HepG2 (cell line): ENCODE results near the gene SNRNP200. TPM values are rescaled to one million over a fixed set of nuclear protein-coding genes. Genes with fewer than 3 reads are reported as not detected.

Source experiments
- ATAC-seq: fragments of 200-7000 bp; cut with Tn5 transposase; 3 replicates; pipeline ENCODE4 v1.9.1; 2020; ENCODE audit warnings: mild to moderate bottlenecking, moderate library complexity
- BruUV-seq: library from RNA; stranded (reverse); fragments of 400-500 nt; replicated peaks from 2 replicates; lab custom pipeline; 2021; lab: Mats Ljungman, UMichigan
- CTCF ChIA-PET: fragments of 300-600 bp; formaldehyde crosslinking; extraction: SDS; loops from one replicate; lab custom pipeline; 2021; ENCODE audit warnings: low total read pairs, inconsistent platforms, low intra/inter-chr PET ratio; lab: Yijun Ruan, JAX
- POLR2A ChIA-PET: fragments of 350-600 bp; sonication (Branson Sonifier 250); formaldehyde crosslinking; loops from one replicate; lab custom pipeline; 2020; ENCODE audit warnings: antibody characterized with exemption, inconsistent platforms; lab: Yijun Ruan, JAX
- DNase-seq: peaks from one replicate; pipeline ENCODE4 v3.0.0-alpha.2; 2015; ENCODE audit warnings: low spot score
- FAIRE-seq: peaks from 3 replicates; lab custom pipeline; 2011; peaks lifted over from hg19 to GRCh38; lab: Jason Lieb, UNC
- H2AFZ ChIP-seq: one replicate; pipeline ENCODE4 v1.6.1; 2011; ENCODE audit warnings: low read length, inconsistent platforms
- H3K27ac ChIP-seq: fragments of 300-600 bp; 3 replicates; pipeline ENCODE4 v1.8.0; 2011; ENCODE audit warnings: mixed run types, mild to moderate bottlenecking, mixed read lengths, low read length, inconsistent platforms; ENCODE audit not compliant: insufficient read depth; ENCODE audit errors: extremely low read length
- H3K27me3 ChIP-seq, 2 experiments: fragments of 200-600 bp in 1 of 2; 2 replicates in 1 of 2; 3 replicates in 1 of 2; pipeline versions ENCODE4 v1.6.0 to v1.8.0; 2011; ENCODE audit warnings: low read length in 2 of 2, mild to moderate bottlenecking in 2 of 2, moderate library complexity in 2 of 2, inconsistent platforms in 1 of 2; ENCODE audit not compliant: insufficient read depth in 2 of 2, control insufficient read depth in 1 of 2
- H3K36me3 ChIP-seq, 2 experiments: fragments of 200-600 bp in 1 of 2; replicated peaks in 1 of 2; 2 replicates in 1 of 2; 3 replicates in 1 of 2; pipeline versions ENCODE4 v1.5.1 to v1.8.0; 2011; ENCODE audit warnings: low read length in 2 of 2, inconsistent platforms in 1 of 2; ENCODE audit not compliant: insufficient read depth in 2 of 2, control insufficient read depth in 1 of 2
- H3K4me1 ChIP-seq: 2 replicates; pipeline ENCODE4 v1.5.1; 2012; ENCODE audit warnings: low read length, inconsistent platforms; ENCODE audit not compliant: insufficient read depth
- H3K4me2 ChIP-seq: 2 replicates; pipeline ENCODE4 v1.6.0; 2011; ENCODE audit warnings: low read depth, low read length, inconsistent platforms
- H3K4me3 ChIP-seq, 3 experiments: fragments of 200-600 bp in 1 of 3; sonication (generic), shearing (Covaris generic) in 1 of 3; replicated peaks in 1 of 3; 2 replicates each; pipeline ENCODE4 v1.5.1; 2011 to 2016; ENCODE audit warnings: low read length in 3 of 3, inconsistent platforms in 2 of 3, low read depth in 2 of 3, mild to moderate bottlenecking in 2 of 3, control low read depth in 1 of 3, mixed read lengths in 1 of 3; ENCODE audit not compliant: insufficient read depth in 1 of 3
- H3K79me2 ChIP-seq: one replicate; pipeline ENCODE4 v1.6.1; 2011; ENCODE audit warnings: low read length, inconsistent platforms; ENCODE audit not compliant: insufficient read depth
- H3K9ac ChIP-seq: 2 replicates; pipeline ENCODE4 v1.6.0; 2011; ENCODE audit warnings: mild to moderate bottlenecking, low read depth, low read length, inconsistent platforms; ENCODE audit not compliant: insufficient read depth
- H3K9me3 ChIP-seq: 2 replicates; pipeline ENCODE4 v1.5.1; 2012; ENCODE audit warnings: mild to moderate bottlenecking, low read length
- H4K20me1 ChIP-seq: 2 replicates; pipeline ENCODE4 v1.6.0; 2011; ENCODE audit warnings: inconsistent platforms, mild to moderate bottlenecking, low read length, moderate library complexity; ENCODE audit not compliant: insufficient read depth
- BCL3 ChIP-seq: sonication (generic); formaldehyde crosslinking; IDR thresholded peaks from 2 replicates; pipeline ENCODE4 v1.5.1; 2020; ENCODE audit warnings: mild to moderate bottlenecking, missing genetic modification reagents, moderate library complexity
- FOSL1 ChIP-seq: sonication (generic); formaldehyde crosslinking; IDR thresholded peaks from 2 replicates; pipeline ENCODE4 v1.9.0; 2021; ENCODE audit warnings: missing genetic modification reagents, borderline replicate concordance
- HOXD1 ChIP-seq: sonication (generic); formaldehyde crosslinking; IDR thresholded peaks from 2 replicates; pipeline ENCODE4 v1.5.0; 2020; ENCODE audit warnings: missing genetic modification reagents
- JUNB ChIP-seq: sonication (generic); formaldehyde crosslinking; IDR thresholded peaks from 2 replicates; pipeline ENCODE4 v1.8.0; 2022; ENCODE audit warnings: missing genetic modification reagents, mild to moderate bottlenecking, borderline replicate concordance
- MTF2 ChIP-seq: sonication (generic); formaldehyde crosslinking; IDR thresholded peaks from 2 replicates; pipeline ENCODE4 v1.5.0; 2020; ENCODE audit warnings: missing genetic modification reagents, borderline replicate concordance
- PRDM15 ChIP-seq: sonication (generic); formaldehyde crosslinking; IDR thresholded peaks from 2 replicates; pipeline ENCODE4 v1.4.0; 2020; ENCODE audit warnings: missing genetic modification reagents
- SKIL ChIP-seq: sonication (generic); formaldehyde crosslinking; IDR thresholded peaks from 2 replicates; pipeline ENCODE4 v1.8.0; 2022; ENCODE audit warnings: missing genetic modification reagents, mild to moderate bottlenecking, moderate library complexity, borderline replicate concordance
- SRSF4 ChIP-seq: fragments of 200-400 bp; formaldehyde crosslinking; IDR thresholded peaks from one replicate; pipeline ENCODE4 v1.6.1; 2018; ENCODE audit warnings: mild to moderate bottlenecking, low read depth, low read length, moderate library complexity; ENCODE audit not compliant: poor library complexity, severe bottlenecking
- SUZ12 ChIP-seq: fragments of 150-350 bp; IDR thresholded peaks from 2 replicates; pipeline ENCODE4 v1.6.1; 2014; ENCODE audit warnings: low read depth, low read length
- THYN1 ChIP-seq: sonication (generic); formaldehyde crosslinking; IDR thresholded peaks from 2 replicates; pipeline ENCODE4 v1.8.1; 2023; ENCODE audit warnings: low read depth, mild to moderate bottlenecking, moderate library complexity, missing genetic modification reagents, borderline replicate concordance
- ZNF33A ChIP-seq: sonication (generic); formaldehyde crosslinking; IDR thresholded peaks from 2 replicates; pipeline ENCODE4 v1.5.1; 2020; ENCODE audit warnings: missing genetic modification reagents, mild to moderate bottlenecking, moderate library complexity, borderline replicate concordance
- ZNF883 ChIP-seq: sonication (generic); formaldehyde crosslinking; IDR thresholded peaks from 2 replicates; pipeline ENCODE4 v1.5.1; 2020; ENCODE audit warnings: mild to moderate bottlenecking, missing genetic modification reagents; ENCODE audit errors: not compliant biosample characterization
- WGBS: methylation state at CpG from one replicate; pipeline ENCODE4 v1.1.6; 2017; ENCODE audit warnings: low lambda C conversion rate; 5-methylcytosine and 5-hydroxymethylcytosine counted together
- in situ Hi-C: cut with HindIII; loops from 2 replicates; pipeline ENCODE4 v1.10.0; 2017; ENCODE audit warnings: low pct_unique_long_range_greater_than_20kb; ENCODE audit not compliant: extremely low pct_ligation_motif_present
- intact Hi-C: fragments of 100-400 bp; cut with micrococcal nuclease; formaldehyde crosslinking; loops from one replicate; pipeline ENCODE4 v1.10.0; 2022; ENCODE audit not compliant: unreplicated experiment
- polyA plus RNA-seq, 8 experiments: library from polyadenylated mRNA; depleted of rRNA in 3 of 8; stranded (reverse) in 7 of 8; unstranded in 1 of 8; fragments of >200 nt; fragmentation: Illumina TruSeq in 4 of 8; extraction: Trizol in 4 of 8; gene quantifications; 2 replicates each; pipeline versions ENCODE4 v1.2.1 to v1.2.3, GENCODE V29; 2011 to 2016; ENCODE audit warnings: low read depth in 4 of 8, missing spikeins in 1 of 8, mixed read lengths in 1 of 8; ENCODE audit not compliant: insufficient read depth in 1 of 8
- total RNA-seq, 5 experiments: library from RNA; depleted of rRNA; stranded (reverse); fragments of >200 nt; fragmentation: Illumina TruSeq; extraction: Trizol; gene quantifications; 2 replicates each; pipeline ENCODE4 v1.2.3, GENCODE V29; 2016; ENCODE audit warnings: low read depth in 1 of 5

SNRNP200 gene
- total and polyA plus RNA-seq, 2 of the 13 experiments (the other 11 are each of a cell fraction or from before 2014, with no cell fraction given), result 99.0 to 232 TPM

GRCh38 chr2:96323849-96324248, 18.5 kb upstream of the SNRNP200 start (continued):
- TF ChIP-seq ZNF33A, result no peak
- TF ChIP-seq SKIL, result no peak
- no peak for TF ChIP-seq ZNF883 (CRISPR knock-in tag)
- no peak for TF ChIP-seq JUNB
- no peak for TF ChIP-seq BCL3 (CRISPR knock-in tag)
- no peak for TF ChIP-seq HOXD1 (CRISPR knock-in tag)

DNA sequence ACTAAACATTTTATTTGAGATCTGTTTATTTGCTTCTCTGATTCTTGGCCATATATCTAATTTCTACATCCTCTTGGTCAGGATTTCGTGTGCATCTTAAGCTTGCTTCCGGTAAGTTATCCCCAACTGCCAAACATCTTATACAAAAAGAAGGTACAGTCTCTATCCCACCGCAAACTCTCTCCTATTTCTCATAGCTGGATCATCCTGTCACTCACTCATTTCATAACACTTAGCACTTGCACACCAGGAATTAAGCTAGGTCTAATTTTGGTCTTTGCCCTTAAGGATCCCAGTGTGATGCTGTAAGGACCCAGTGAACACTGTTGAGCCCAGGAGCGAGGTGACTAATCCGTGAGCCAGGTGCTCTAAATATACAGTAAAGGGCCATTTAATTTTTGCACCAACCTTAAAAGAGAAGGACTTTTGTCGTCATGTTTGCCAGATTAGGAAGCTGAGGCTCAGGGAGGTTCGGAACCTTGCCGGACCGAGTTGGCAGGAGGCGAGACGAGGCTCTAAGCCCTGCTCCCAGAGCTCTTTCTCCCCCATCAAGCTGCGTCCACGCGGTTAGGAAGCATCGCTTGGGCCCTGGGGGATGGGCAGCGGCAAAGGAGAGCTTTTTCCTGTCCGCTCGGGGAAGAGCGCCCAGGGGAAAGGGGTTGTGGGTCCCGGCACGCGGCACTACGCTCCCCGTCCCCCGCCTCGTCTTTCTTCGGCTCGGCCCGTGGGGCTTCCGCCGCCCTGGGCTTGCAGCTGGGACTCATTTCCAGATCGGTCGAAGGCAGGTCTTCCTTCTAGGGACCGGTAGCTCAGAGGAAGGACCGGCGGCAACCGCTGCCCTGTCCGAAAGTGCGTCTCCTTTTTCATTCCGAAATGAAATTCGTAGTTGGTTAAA, 15.6 kb upstream of the SNRNP200 start:
- FAIRE-seq (no peak), DNase-seq (no peak)
- no peak overlapping the region for H3K27ac ChIP-seq
- no peak for TF ChIP-seq PRDM15 (CRISPR knock-in tag)
- TF ChIP-seq SUZ12, result no peak
- no peak; the same call in 1 of the 2 replicates for TF ChIP-seq MTF2
- no peak for TF ChIP-seq FOSL1
- TF ChIP-seq THYN1 (CRISPR knock-in tag), result no peak
- TF ChIP-seq SRSF4, result no peak

More for the DNA sequence above, 15.6 kb upstream of the SNRNP200 start:
- ChIA-PET POLR2A (interaction anchor here (0.9 to 5.0 kb wide), 10 partner anchors 13 to 113 kb away, joined by 3 to 45 read pairs (median 3); partner anchors contain the start of genes CIAO1, NCAPH, SNRNP200 and STARD7), CTCF (no interaction called here)
- H4K20me1 ChIP-seq, result no peaks in the 10 kb centered on the region
- H2AFZ ChIP-seq, result peak overlapping the region; percentile 57
- H3K27me3 ChIP-seq, result peaks cover 7 to 29% of the 10 kb centered on the region in 2 experiments; a peak in 4 of 5 replicates
- in situ Hi-C loops, result no loop called here
- peak overlapping the region; percentile 61 to 74 (median 67) for H3K4me3 ChIP-seq
- H3K4me2 ChIP-seq, result peak overlapping the region; percentile 93
- 8% methylated on average over 40 of the region's 41 CpGs for WGBS
- H3K79me2 ChIP-seq, result no peaks in the 10 kb centered on the region
- H3K9ac ChIP-seq, result peak overlapping the region; percentile 46
- H3K36me3 ChIP-seq, result no peaks in the 10 kb centered on the region
- peak; percentile 24 for ATAC-seq
- no TSS peak for BruUV-seq
- intact Hi-C loops, result loop anchor here (1.0 to 10.0 kb wide), 2 partner anchors 16 to 116 kb away; partner anchors contain the start of genes SNRNP200 and STARD7
- H3K9me3 ChIP-seq, result no peaks in the 10 kb centered on the region
- H3K4me1 ChIP-seq, result peaks cover 64% of the 10 kb centered on the region
